Endothelial cell of umbilical vein (primary cell): ENCODE results near the gene TUBA1A. TPM values are rescaled to one million over a fixed set of nuclear protein-coding genes. Genes with fewer than 3 reads are reported as not detected.

ENCODE experiments used
- BruUV-seq: library from RNA; stranded (reverse); fragments of 400-500 nt; replicated peaks from 2 replicates; lab custom pipeline; 2021; lab: Mats Ljungman, UMichigan
- CTCF ChIA-PET: fragments of 300-600, 350-600 bp; sonication (Branson Sonifier 250); formaldehyde crosslinking; loops from one replicate; lab custom pipeline; 2021; ENCODE audit warnings: antibody characterized with exemption, inconsistent platforms; lab: Charles Lee
- POLR2A ChIA-PET: fragments of 300-600, 350-600 bp; sonication (Branson Sonifier 250); formaldehyde crosslinking; loops from one replicate; lab custom pipeline; 2021; ENCODE audit warnings: antibody characterized with exemption, inconsistent platforms; lab: Charles Lee
- DNase-seq: peaks from one replicate; pipeline ENCODE4 v3.0.0-alpha.2; 2011; ENCODE audit warnings: low read depth, low spot score
- FAIRE-seq: peaks from 2 replicates; lab custom pipeline; 2011; peaks lifted over from hg19 to GRCh38; lab: Jason Lieb, UNC
- H2AFZ ChIP-seq: 2 replicates; pipeline ENCODE4 v1.6.0; 2012; ENCODE audit warnings: low read depth, low read length, control low read depth, inconsistent platforms
- H3K27ac ChIP-seq: 2 replicates; pipeline ENCODE4 v1.5.1; 2011; ENCODE audit warnings: low read depth, mild to moderate bottlenecking, control low read depth, low read length, moderate library complexity; ENCODE audit not compliant: insufficient read depth
- H3K27me3 ChIP-seq, 2 experiments: 2 replicates each; pipeline versions ENCODE4 v1.6.0 to v1.6.1; 2011; ENCODE audit warnings: low read length in 2 of 2, mixed read lengths in 1 of 2; ENCODE audit not compliant: control insufficient read depth in 2 of 2, insufficient read depth in 2 of 2
- H3K36me3 ChIP-seq, 2 experiments: 2 replicates in 1 of 2; 3 replicates in 1 of 2; pipeline ENCODE4 v1.5.1; 2011; ENCODE audit warnings: low read length in 2 of 2, mild to moderate bottlenecking in 1 of 2, moderate library complexity in 1 of 2; ENCODE audit not compliant: control insufficient read depth in 2 of 2, insufficient read depth in 2 of 2; ENCODE audit errors: extremely low read depth in 1 of 2
- H3K4me1 ChIP-seq: 3 replicates; pipeline ENCODE4 v1.5.1; 2011; ENCODE audit warnings: mild to moderate bottlenecking, low read length; ENCODE audit not compliant: control insufficient read depth, insufficient read depth; ENCODE audit errors: extremely low read depth
- H3K4me2 ChIP-seq: 2 replicates; pipeline ENCODE4 v1.6.1; 2011; ENCODE audit warnings: low read length, control low read depth, mixed read lengths; ENCODE audit not compliant: insufficient read depth
- H3K4me3 ChIP-seq, 3 experiments: fragments of 200-600 bp in 1 of 3; sonication (generic), shearing (Covaris generic) in 1 of 3; replicated peaks in 1 of 3; 2 replicates each; pipeline ENCODE4 v1.5.1; 2011 to 2016; ENCODE audit warnings: control low read depth in 3 of 3, low read length in 3 of 3, mild to moderate bottlenecking in 2 of 3, inconsistent platforms in 1 of 3, low read depth in 1 of 3, moderate library complexity in 1 of 3; ENCODE audit not compliant: insufficient read depth in 1 of 3
- H3K79me2 ChIP-seq: 2 replicates; pipeline ENCODE4 v1.6.0; 2012; ENCODE audit warnings: low read length, inconsistent platforms; ENCODE audit not compliant: control insufficient read depth, insufficient read depth
- H3K9ac ChIP-seq: replicated peaks from 2 replicates; pipeline ENCODE3; 2011; ENCODE audit warnings: low read length, control low read depth; ENCODE audit not compliant: insufficient read depth; ENCODE audit errors: extremely low read depth
- H3K9me1 ChIP-seq: replicated peaks from 3 replicates; pipeline ENCODE4 v1.6.0; 2011; ENCODE audit warnings: mild to moderate bottlenecking, low read length; ENCODE audit not compliant: control insufficient read depth, insufficient read depth; ENCODE audit errors: extremely low read depth
- H3K9me3 ChIP-seq: replicated peaks from 2 replicates; pipeline ENCODE4 v1.5.1; 2012; ENCODE audit warnings: low read length, inconsistent platforms; ENCODE audit not compliant: control insufficient read depth, insufficient read depth
- H4K20me1 ChIP-seq: replicated peaks from 2 replicates; pipeline ENCODE3; 2011; ENCODE audit warnings: mild to moderate bottlenecking, low read length; ENCODE audit not compliant: control insufficient read depth, insufficient read depth; ENCODE audit errors: extremely low read depth
- CTCF ChIP-seq, 2 donors: IDR thresholded peaks; 1 replicate in 1 of 2; 2 replicates in 1 of 2; pipeline ENCODE4 v1.5.1; 2011; ENCODE audit warnings: low read length in 2 of 2, mild to moderate bottlenecking in 2 of 2, moderate library complexity in 2 of 2, control low read depth in 1 of 2, inconsistent platforms in 1 of 2, low read depth in 1 of 2; ENCODE audit not compliant: insufficient read depth in 1 of 2; ENCODE audit errors: extremely low read depth in 1 of 2
- POLR2AphosphoS5 ChIP-seq: IDR thresholded peaks from 2 replicates; pipeline ENCODE4 v1.6.1; 2012; ENCODE audit warnings: low read depth, mild to moderate bottlenecking, control low read depth, low read length, moderate library complexity; ENCODE audit not compliant: insufficient read depth
- dilution Hi-C: fragments of 300-500 bp; cut with MboI; formaldehyde crosslinking; loops from one replicate; pipeline ENCODE4 v1.15.0; 2019; ENCODE audit warnings: low sequenced_read_pairs; ENCODE audit not compliant: extremely low pct_ligation_motif_present
- intact Hi-C: fragments of 100-400 bp; cut with micrococcal nuclease; formaldehyde crosslinking; loops from one replicate; pipeline ENCODE4 v1.10.0; 2022
- polyA plus RNA-seq, 4 experiments: library from polyadenylated mRNA; depleted of rRNA in 3 of 4; stranded (reverse) in 3 of 4; unstranded in 1 of 4; fragments of >200 nt; gene quantifications; 2 replicates each; pipeline versions ENCODE4 v1.2.1 to v1.2.3, GENCODE V29; 2011 to 2012; ENCODE audit warnings: missing spikeins in 1 of 4
- total RNA-seq: library from RNA; stranded (reverse); gene quantifications from 2 replicates; pipeline ENCODE4 v1.2.3, GENCODE V29; 2021

TUBA1A gene
- total and polyA plus RNA-seq, 2 donors (not counting 3 experiments of a cell fraction or from before 2014, with no cell fraction given) = 740 to 2,429 TPM

- TF ChIP-seq POLR2AphosphoS5 (no peak), CTCF (IDR thresholded peaks at IDR 0.05; ENCODE audit: extremely low read depth in 1 of 2, insufficient read depth in 1 of 2, low read depth in 1 of 2, low read length in 2 of 2) (peak; percentile 17 to 28)
- no peak overlapping the region for H3K4me3 ChIP-seq
- dilution Hi-C loops (no loop called here), intact Hi-C loops (loop anchor here (2.0 kb wide), 1 partner anchor 95 kb away; the partner anchor contains the start of gene TUBA1B)
- no peak overlapping the region for H3K27ac ChIP-seq
- no peaks in the 10 kb centered on the region for H3K79me2 ChIP-seq
- H3K36me3 ChIP-seq = no peaks in the 10 kb centered on the region
- POLR2A ChIA-PET = interaction anchor here (0.7 to 2.0 kb wide), 3 partner anchors 37 to 94 kb away, joined by 3 to 16 read pairs (median 13); partner anchors contain the start of genes TUBA1A and TUBA1B
- H3K27me3 ChIP-seq = no peaks in the 10 kb centered on the region
- H3K4me1 ChIP-seq = peaks cover 5% of the 10 kb centered on the region
- no peaks in the 10 kb centered on the region for H3K9me1 ChIP-seq
- no peak overlapping the region for H3K9ac ChIP-seq
- CTCF ChIA-PET = interaction anchor here (0.5 to 4.2 kb wide), 29 partner anchors 9 to 229 kb away, joined by 3 to 57 read pairs (median 4); partner anchors contain the start of genes LMBR1L, TUBA1A and TUBA1B
- no peaks in the 10 kb centered on the region for H3K9me3 ChIP-seq
- H3K4me2 ChIP-seq = no peak overlapping the region
- BruUV-seq = no TSS peak
- peak overlapping the region; percentile 49 for H2AFZ ChIP-seq
- FAIRE-seq = peak; percentile 47
- no peaks in the 10 kb centered on the region for H4K20me1 ChIP-seq
- DNase-seq = peak; percentile 56
Measured at GRCh38 chr12:49225576-49226166, 36.8 kb upstream of the TUBA1A start.
